Effector memory CD4-positive, alpha-beta T cell (primary cell): Measurements from ENCODE around the gene RALGPS2.
"Not testable (repeated sequence)": the region's sequence is repeated elsewhere in the genome, so short reads cannot be mapped to it uniquely, and the experiment has no call there.

Experiments
- DNase-seq, 3 donors: peaks; one replicate each; pipeline ENCODE4 v3.0.0-alpha.2; 2020
- H3K27ac ChIP-seq: 2 replicates; pipeline ENCODE4 v1.7.0; 2013; ENCODE audit warnings: mild to moderate bottlenecking, low read length, moderate library complexity; ENCODE audit not compliant: insufficient read depth, poor library complexity, severe bottlenecking
- H3K27me3 ChIP-seq: replicated peaks from 2 replicates; pipeline ENCODE4 v1.7.0; 2013; ENCODE audit warnings: mild to moderate bottlenecking, low read length; ENCODE audit not compliant: insufficient read depth, control insufficient read depth, poor library complexity, severe bottlenecking
- H3K36me3 ChIP-seq: 2 replicates; pipeline ENCODE4 v1.7.0; 2013; ENCODE audit warnings: mild to moderate bottlenecking, low read length, moderate library complexity; ENCODE audit not compliant: control insufficient read depth, insufficient read depth
- H3K4me1 ChIP-seq: 2 replicates; pipeline ENCODE4 v1.7.0; 2013; ENCODE audit warnings: low read length, mild to moderate bottlenecking; ENCODE audit not compliant: control insufficient read depth, insufficient read depth, poor library complexity, severe bottlenecking
- H3K4me3 ChIP-seq: 2 replicates; pipeline ENCODE4 v1.7.0; 2013; ENCODE audit warnings: low read length, low read depth, mild to moderate bottlenecking; ENCODE audit not compliant: insufficient read depth, poor library complexity, severe bottlenecking
- H3K9me3 ChIP-seq: 2 replicates; pipeline ENCODE4 v1.7.0; 2013; ENCODE audit warnings: mild to moderate bottlenecking, low read length, moderate library complexity; ENCODE audit not compliant: control insufficient read depth

The RALGPS2 gene

GRCh38 chr1:178847396-178847849, 122.4 kb downstream of the RALGPS2 start:
- no peak overlapping the region for H3K27ac ChIP-seq
- H3K4me3 ChIP-seq, result no peak overlapping the region
- no peaks in the 10 kb centered on the region for H3K9me3 ChIP-seq
- H3K36me3 ChIP-seq, result no peaks in the 10 kb centered on the region
- H3K27me3 ChIP-seq, result no peaks in the 10 kb centered on the region
- no peaks in the 10 kb centered on the region for H3K4me1 ChIP-seq
- DNase-seq, result no peak

GRCh38 chr1:178847919-178848318, 122.9 kb downstream of the RALGPS2 start:
- H3K9me3 ChIP-seq, H3K4me1 ChIP-seq, H3K36me3 ChIP-seq, H3K4me3 ChIP-seq, DNase-seq, H3K27ac ChIP-seq, H3K27me3 ChIP-seq: not testable (repeated sequence)

- H3K4me3 ChIP-seq, result no peak overlapping the region
- H3K27me3 ChIP-seq, result no peaks in the 10 kb centered on the region
Measured at GRCh38 chr1:178849918-178850317, 124.9 kb downstream of the RALGPS2 start.

GRCh38 chr1:178857126-178857525, 132.1 kb downstream of the RALGPS2 start:
- no peak overlapping the region for H3K27ac ChIP-seq
- H3K4me1 ChIP-seq, result no peaks in the 10 kb centered on the region
- no peak overlapping the region for H3K4me3 ChIP-seq
- no peaks in the 10 kb centered on the region for H3K36me3 ChIP-seq
- H3K27me3 ChIP-seq, result no peaks in the 10 kb centered on the region
- H3K9me3 ChIP-seq, result no peaks in the 10 kb centered on the region
- no peak for DNase-seq

More at GRCh38 chr1:178849918-178850317, 124.9 kb downstream of the RALGPS2 start:
- Histone ChIP-seq H3K36me3 (no peaks in the 10 kb centered on the region), H3K27ac (no peak overlapping the region), H3K4me1 (no peaks in the 10 kb centered on the region), H3K9me3 (no peaks in the 10 kb centered on the region)
- no peak for DNase-seq

- Histone ChIP-seq H3K36me3 (no peaks in the 10 kb centered on the region), H3K27me3 (no peaks in the 10 kb centered on the region), H3K9me3 (no peaks in the 10 kb centered on the region), H3K27ac (no peak overlapping the region), H3K4me1 (no peaks in the 10 kb centered on the region), H3K4me3 (no peak overlapping the region)
- DNase-seq, result no peak
Measured at GRCh38 chr1:178862416-178862815, 137.4 kb downstream of the RALGPS2 start.

- no peaks in the 10 kb centered on the region for H3K36me3 ChIP-seq
- H3K4me1 ChIP-seq, result no peaks in the 10 kb centered on the region
- no peak for DNase-seq
- no peaks in the 10 kb centered on the region for H3K27me3 ChIP-seq
- H3K4me3 ChIP-seq, result no peak overlapping the region
- no peaks in the 10 kb centered on the region for H3K9me3 ChIP-seq
- no peak overlapping the region for H3K27ac ChIP-seq
Measured at GRCh38 chr1:178862864-178863263, 137.8 kb downstream of the RALGPS2 start.

GRCh38 chr1:178864326-178864725, 139.3 kb downstream of the RALGPS2 start:
- Histone ChIP-seq H3K27me3 (no peaks in the 10 kb centered on the region), H3K9me3 (no peaks in the 10 kb centered on the region), H3K4me1 (no peaks in the 10 kb centered on the region), H3K27ac (no peak overlapping the region), H3K36me3 (no peaks in the 10 kb centered on the region), H3K4me3 (no peak overlapping the region)
- no peak for DNase-seq

GRCh38 chr1:178867670-178868069, 142.6 kb downstream of the RALGPS2 start:
- Histone ChIP-seq H3K27me3 (no peaks in the 10 kb centered on the region), H3K4me3 (no peak overlapping the region), H3K9me3 (no peaks in the 10 kb centered on the region), H3K27ac (no peak overlapping the region), H3K4me1 (no peaks in the 10 kb centered on the region), H3K36me3 (no peaks in the 10 kb centered on the region)
- no peak for DNase-seq

- Histone ChIP-seq H3K4me3 (no peak overlapping the region), H3K27ac (no peak overlapping the region), H3K27me3 (no peaks in the 10 kb centered on the region), H3K4me1 (no peaks in the 10 kb centered on the region), H3K9me3 (no peaks in the 10 kb centered on the region), H3K36me3 (no peaks in the 10 kb centered on the region)
- no peak for DNase-seq
Measured at GRCh38 chr1:178868706-178869105, 143.7 kb downstream of the RALGPS2 start.

GRCh38 chr1:178869119-178869697, 144.2 kb downstream of the RALGPS2 start:
- no peaks in the 10 kb centered on the region for H3K4me1 ChIP-seq
- no peak for DNase-seq
- H3K4me3 ChIP-seq, result no peak overlapping the region
- H3K27me3 ChIP-seq, result no peaks in the 10 kb centered on the region
- H3K36me3 ChIP-seq, result no peaks in the 10 kb centered on the region
- no peaks in the 10 kb centered on the region for H3K9me3 ChIP-seq
- no peak overlapping the region for H3K27ac ChIP-seq
